ENCODE results near the gene MDFI. TPM values are rescaled to one million over a fixed set of nuclear protein-coding genes. Genes with fewer than 3 reads are reported as not detected.

Gene MDFI
- total RNA-seq, 2 experiments from 2014 or later = not detected

GRCh38 chr6:41654151-41654697 is 16.0 kb downstream of the MDFI start:
- Mint-ChIP-seq H3K4me1 (ENCODE audit: low read depth) (no peaks in the 10 kb centered on the region), H3K36me3 (ENCODE audit: low read depth) (no peaks in the 10 kb centered on the region)

GRCh38 chr6:41654698-41655151 is 16.5 kb downstream of the MDFI start:
- CTCF ChIA-PET = no interaction called here
- peaks cover 9% of the 10 kb centered on the region for H3K27me3 Mint-ChIP-seq

More at GRCh38 chr6:41654151-41654697, 16.0 kb downstream of the MDFI start:
- H3K9me3 Mint-ChIP-seq = no peaks in the 10 kb centered on the region
- ATAC-seq (no peak), DNase-seq (no peak)
- H3K4me3 Mint-ChIP-seq = no peak overlapping the region
- CTCF ChIA-PET = no interaction called here
- peaks cover 8% of the 10 kb centered on the region for H3K27me3 Mint-ChIP-seq
- intact Hi-C loops (cut with micrococcal nuclease) = no loop called here
- H3K27ac Mint-ChIP-seq = no peak overlapping the region
- POLR2A ChIA-PET = no interaction called here
- TF ChIP-seq CTCF (IDR thresholded peaks at IDR 0.05) = no peak

GRCh38 chr6:41655176-41655575 is 16.9 kb downstream of the MDFI start:
- H3K4me3 Mint-ChIP-seq = no peak overlapping the region
- CTCF ChIA-PET = no interaction called here
- H3K9me3 Mint-ChIP-seq = no peaks in the 10 kb centered on the region
- no peaks in the 10 kb centered on the region for H3K36me3 Mint-ChIP-seq (ENCODE audit: low read depth)
- POLR2A ChIA-PET = no interaction called here
- peaks cover 10% of the 10 kb centered on the region for H3K27me3 Mint-ChIP-seq
- no peak for ATAC-seq
- no peaks in the 10 kb centered on the region for H3K4me1 Mint-ChIP-seq (ENCODE audit: low read depth)
- no peak overlapping the region for H3K27ac Mint-ChIP-seq
- intact Hi-C loops (cut with micrococcal nuclease) = no loop called here
- no peak for TF ChIP-seq CTCF (IDR thresholded peaks at IDR 0.05)
- no peak for DNase-seq

More at GRCh38 chr6:41654698-41655151, 16.5 kb downstream of the MDFI start:
- Mint-ChIP-seq H3K36me3 (ENCODE audit: low read depth) (no peaks in the 10 kb centered on the region), H3K4me1 (ENCODE audit: low read depth) (no peaks in the 10 kb centered on the region), H3K4me3 (no peak overlapping the region), H3K9me3 (no peaks in the 10 kb centered on the region), H3K27ac (no peak overlapping the region)
- ATAC-seq (no peak), DNase-seq (no peak)
- POLR2A ChIA-PET = no interaction called here
- no peak for TF ChIP-seq CTCF (IDR thresholded peaks at IDR 0.05)
- intact Hi-C loops (cut with micrococcal nuclease) = no loop called here

- Mint-ChIP-seq H3K4me1 (ENCODE audit: low read depth) (no peaks in the 10 kb centered on the region), H3K4me3 (no peak overlapping the region), H3K27ac (no peak overlapping the region), H3K36me3 (ENCODE audit: low read depth) (no peaks in the 10 kb centered on the region), H3K27me3 (peaks cover 11% of the 10 kb centered on the region), H3K9me3 (no peaks in the 10 kb centered on the region)
- ChIA-PET CTCF (no interaction called here), POLR2A (no interaction called here)
- no peak for DNase-seq
- no peak for ATAC-seq
- no peak for TF ChIP-seq CTCF (IDR thresholded peaks at IDR 0.05)
- intact Hi-C loops (cut with micrococcal nuclease) = no loop called here
Observed at GRCh38 chr6:41655646-41656001, 17.4 kb downstream of the MDFI start.

GRCh38 chr6:41656002-41656691 is 17.9 kb downstream of the MDFI start:
- no peak for DNase-seq
- H3K9me3 Mint-ChIP-seq = no peaks in the 10 kb centered on the region
- no peak for TF ChIP-seq CTCF (IDR thresholded peaks at IDR 0.05)
- no peaks in the 10 kb centered on the region for H3K4me1 Mint-ChIP-seq (ENCODE audit: low read depth)
- ChIA-PET CTCF (no interaction called here), POLR2A (no interaction called here)
- no peak overlapping the region for H3K27ac Mint-ChIP-seq
- intact Hi-C loops (cut with micrococcal nuclease) = no loop called here
- H3K27me3 Mint-ChIP-seq = peaks cover 12% of the 10 kb centered on the region
- H3K36me3 Mint-ChIP-seq (ENCODE audit: low read depth) = no peaks in the 10 kb centered on the region
- no peak overlapping the region for H3K4me3 Mint-ChIP-seq
- ATAC-seq = no peak
